MCF 10A (cell line): ENCODE measurements around the gene SMG6. TPM values are rescaled to one million over a fixed set of nuclear protein-coding genes. Genes with fewer than 3 reads are reported as not detected.

Source experiments
- BruUV-seq: library from RNA; stranded (reverse); fragments of 400-500 nt; replicated peaks from 2 replicates; lab custom pipeline; 2021; lab: Mats Ljungman, UMichigan
- CTCF ChIA-PET: fragments of 300-600 bp; sonication (Branson Sonifier 250); formaldehyde crosslinking; extraction: SDS; loops from one replicate; lab custom pipeline; 2021; ENCODE audit warnings: antibody characterized with exemption, inconsistent platforms; lab: Yijun Ruan, JAX
- POLR2A ChIA-PET: fragments of 300-600, 350-650 bp; sonication (Branson Sonifier 250); formaldehyde crosslinking; extraction: SDS; loops from one replicate; lab custom pipeline; 2020; ENCODE audit warnings: antibody characterized with exemption, inconsistent platforms; lab: Yijun Ruan, JAX
- DNase-seq: peaks from one replicate; pipeline ENCODE4 v3.0.0-alpha.2; 2018; ENCODE audit not compliant: unreplicated experiment
- H3K27ac Mint-ChIP-seq: one replicate; pipeline ENCODE4 v1.8.0; 2022; ENCODE audit warnings: mild to moderate bottlenecking, low read depth, mixed read lengths; ENCODE audit not compliant: unreplicated experiment
- H3K27me3 Mint-ChIP-seq: one replicate; pipeline ENCODE4 v1.8.0; 2022; ENCODE audit warnings: mixed read lengths; ENCODE audit not compliant: insufficient read depth, unreplicated experiment
- H3K36me3 Mint-ChIP-seq: one replicate; pipeline ENCODE4 v1.8.0; 2022; ENCODE audit warnings: mild to moderate bottlenecking, moderate library complexity, mixed read lengths; ENCODE audit not compliant: insufficient read depth, unreplicated experiment
- H3K4me1 Mint-ChIP-seq: one replicate; pipeline ENCODE4 v1.8.0; 2022; ENCODE audit warnings: mixed read lengths; ENCODE audit not compliant: insufficient read depth, unreplicated experiment
- H3K4me3 Mint-ChIP-seq: one replicate; pipeline ENCODE4 v1.8.0; 2022; ENCODE audit warnings: mild to moderate bottlenecking, moderate library complexity, mixed read lengths; ENCODE audit not compliant: unreplicated experiment
- H3K9me3 Mint-ChIP-seq: one replicate; pipeline ENCODE4 v1.8.0; 2022; ENCODE audit warnings: mixed read lengths; ENCODE audit not compliant: unreplicated experiment
- intact Hi-C: fragments of 100-400 bp; cut with micrococcal nuclease; formaldehyde crosslinking; loops from 2 replicates; pipeline ENCODE4 v1.14.1; 2022
- total RNA-seq: library from RNA; stranded (reverse); gene quantifications from 2 replicates; pipeline ENCODE4 v1.2.3, GENCODE V29; 2022
- TF ChIP-seq, protein P1 (sequence below): fragments of 200-600 bp; IDR thresholded peaks from one replicate; pipeline ENCODE4 v1.8.0; 2022; ENCODE audit warnings: antibody characterized with exemption, mild to moderate bottlenecking; ENCODE audit not compliant: unreplicated experiment

Gene SMG6
- total RNA-seq, 1 experiment from 2014 or later = 17.0 TPM

DNA sequence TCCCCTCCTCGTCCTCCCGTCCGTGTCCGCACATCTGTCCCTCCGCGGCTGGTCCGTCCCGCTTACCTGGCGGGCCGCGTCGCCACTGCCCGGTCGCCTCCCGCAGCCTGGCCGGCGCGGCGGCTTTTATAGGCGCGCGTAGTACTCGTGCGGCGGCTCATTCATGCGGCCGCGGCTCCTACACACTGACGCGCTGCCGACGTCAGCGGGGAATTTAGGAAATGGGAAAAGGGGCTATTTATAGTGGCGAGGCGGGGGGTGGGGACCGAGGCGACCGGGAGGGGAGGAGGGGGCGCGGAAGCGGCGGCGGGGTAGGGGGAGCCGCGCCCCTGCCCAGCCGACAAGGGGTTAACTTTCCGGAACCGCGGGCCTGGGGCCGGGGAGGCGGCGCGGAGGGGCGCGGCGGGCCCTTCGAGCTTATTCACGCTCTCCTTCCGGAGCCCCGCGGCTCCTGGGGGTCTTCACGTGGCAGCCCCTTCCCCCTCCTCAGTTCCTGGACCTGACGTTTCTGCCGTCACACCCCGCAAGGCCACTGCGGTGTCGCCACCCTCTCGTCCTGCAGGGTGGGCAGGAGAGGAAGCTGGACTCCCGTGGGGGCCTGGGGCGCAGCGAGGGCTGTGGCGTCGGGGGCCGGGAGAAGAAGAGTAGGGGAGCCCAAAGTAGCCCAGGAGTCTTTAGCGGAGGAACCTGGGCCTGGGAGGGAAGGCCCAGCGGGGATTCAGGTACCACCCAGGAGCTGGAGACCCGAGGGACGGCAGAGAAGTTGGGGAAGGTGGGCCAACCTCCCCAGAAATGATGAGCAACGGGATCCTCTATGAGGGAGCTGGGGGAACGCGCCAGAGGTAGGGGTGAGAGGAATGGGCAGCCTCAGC, 252.3 kb downstream of the SMG6 start:
- CTCF ChIA-PET = interaction anchor here (0.6 to 1.6 kb wide), 4 partner anchors 17 to 294 kb away, joined by 3 to 11 read pairs (median 3); no protein-coding TSS in a partner anchor
- TF ChIP-seq, protein P1, sequence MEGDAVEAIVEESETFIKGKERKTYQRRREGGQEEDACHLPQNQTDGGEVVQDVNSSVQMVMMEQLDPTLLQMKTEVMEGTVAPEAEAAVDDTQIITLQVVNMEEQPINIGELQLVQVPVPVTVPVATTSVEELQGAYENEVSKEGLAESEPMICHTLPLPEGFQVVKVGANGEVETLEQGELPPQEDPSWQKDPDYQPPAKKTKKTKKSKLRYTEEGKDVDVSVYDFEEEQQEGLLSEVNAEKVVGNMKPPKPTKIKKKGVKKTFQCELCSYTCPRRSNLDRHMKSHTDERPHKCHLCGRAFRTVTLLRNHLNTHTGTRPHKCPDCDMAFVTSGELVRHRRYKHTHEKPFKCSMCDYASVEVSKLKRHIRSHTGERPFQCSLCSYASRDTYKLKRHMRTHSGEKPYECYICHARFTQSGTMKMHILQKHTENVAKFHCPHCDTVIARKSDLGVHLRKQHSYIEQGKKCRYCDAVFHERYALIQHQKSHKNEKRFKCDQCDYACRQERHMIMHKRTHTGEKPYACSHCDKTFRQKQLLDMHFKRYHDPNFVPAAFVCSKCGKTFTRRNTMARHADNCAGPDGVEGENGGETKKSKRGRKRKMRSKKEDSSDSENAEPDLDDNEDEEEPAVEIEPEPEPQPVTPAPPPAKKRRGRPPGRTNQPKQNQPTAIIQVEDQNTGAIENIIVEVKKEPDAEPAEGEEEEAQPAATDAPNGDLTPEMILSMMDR = no peak
- H3K27me3 Mint-ChIP-seq = no peaks in the 10 kb centered on the region
- H3K4me1 Mint-ChIP-seq = peaks cover 17% of the 10 kb centered on the region
- DNase-seq = no peak
- intact Hi-C loops = no loop called here
- BruUV-seq = no TSS peak
- H3K9me3 Mint-ChIP-seq = no peaks in the 10 kb centered on the region
- H3K4me3 Mint-ChIP-seq = peak overlapping the region; percentile 77
- POLR2A ChIA-PET = interaction anchor here (0.5 kb wide), 1 partner anchor 224 kb away, joined by 3 read pairs; no protein-coding TSS in a partner anchor
- peaks cover 5% of the 10 kb centered on the region for H3K36me3 Mint-ChIP-seq
- no peak overlapping the region for H3K27ac Mint-ChIP-seq

DNA sequence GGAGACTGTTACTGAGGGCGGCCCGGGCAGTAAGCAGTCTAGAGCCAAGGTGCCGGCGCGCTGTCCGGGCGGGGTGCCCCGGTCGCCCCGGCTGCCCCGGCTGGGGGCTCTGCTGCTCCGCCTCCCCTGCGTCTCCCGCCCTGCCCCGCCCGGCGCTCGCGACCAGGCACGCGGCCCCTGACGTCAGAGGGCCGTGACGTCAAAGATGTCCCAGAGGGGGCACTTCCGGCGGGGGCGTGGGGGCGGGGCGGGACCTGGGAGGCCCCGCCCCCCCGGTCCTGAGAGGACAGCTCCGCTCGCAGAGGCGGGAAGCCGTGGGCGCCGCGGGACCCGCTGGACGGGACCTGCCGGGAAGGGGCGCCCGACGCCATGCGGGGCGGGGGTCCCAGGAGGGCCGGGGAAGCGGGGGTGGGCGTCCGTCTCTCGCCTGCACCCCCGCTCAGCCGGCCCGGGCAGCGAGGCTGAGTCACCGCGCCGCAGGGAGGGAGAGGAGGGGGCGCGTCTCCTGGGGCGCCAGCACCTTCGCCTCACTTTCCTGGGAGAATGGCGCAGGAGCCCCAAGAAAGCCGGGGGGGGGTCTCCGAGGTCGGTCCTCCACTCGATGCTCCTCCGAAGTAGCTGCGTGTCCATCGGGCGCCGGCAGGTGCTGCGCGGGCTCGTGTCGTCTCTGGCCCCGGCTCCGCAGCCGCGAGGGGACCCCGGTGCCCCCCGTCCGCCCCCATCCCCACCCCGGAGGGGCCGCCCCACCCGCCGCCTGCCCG, 253.1 kb downstream of the SMG6 start:
- CTCF ChIA-PET = no interaction called here
- peak overlapping the region; percentile 77 for H3K4me3 Mint-ChIP-seq
- no peaks in the 10 kb centered on the region for H3K27me3 Mint-ChIP-seq
- H3K27ac Mint-ChIP-seq = no peak overlapping the region
- H3K9me3 Mint-ChIP-seq = no peaks in the 10 kb centered on the region
- POLR2A ChIA-PET = interaction anchor here (0.8 kb wide), 1 partner anchor 25 kb away, joined by 3 read pairs; the partner anchor contains the start of gene RTN4RL1
- DNase-seq = peak; percentile 60
- intact Hi-C loops = no loop called here
- TF ChIP-seq, protein P1 = no peak
- no TSS peak for BruUV-seq
- peaks cover 17% of the 10 kb centered on the region for H3K4me1 Mint-ChIP-seq
- peaks cover 5% of the 10 kb centered on the region for H3K36me3 Mint-ChIP-seq

DNA sequence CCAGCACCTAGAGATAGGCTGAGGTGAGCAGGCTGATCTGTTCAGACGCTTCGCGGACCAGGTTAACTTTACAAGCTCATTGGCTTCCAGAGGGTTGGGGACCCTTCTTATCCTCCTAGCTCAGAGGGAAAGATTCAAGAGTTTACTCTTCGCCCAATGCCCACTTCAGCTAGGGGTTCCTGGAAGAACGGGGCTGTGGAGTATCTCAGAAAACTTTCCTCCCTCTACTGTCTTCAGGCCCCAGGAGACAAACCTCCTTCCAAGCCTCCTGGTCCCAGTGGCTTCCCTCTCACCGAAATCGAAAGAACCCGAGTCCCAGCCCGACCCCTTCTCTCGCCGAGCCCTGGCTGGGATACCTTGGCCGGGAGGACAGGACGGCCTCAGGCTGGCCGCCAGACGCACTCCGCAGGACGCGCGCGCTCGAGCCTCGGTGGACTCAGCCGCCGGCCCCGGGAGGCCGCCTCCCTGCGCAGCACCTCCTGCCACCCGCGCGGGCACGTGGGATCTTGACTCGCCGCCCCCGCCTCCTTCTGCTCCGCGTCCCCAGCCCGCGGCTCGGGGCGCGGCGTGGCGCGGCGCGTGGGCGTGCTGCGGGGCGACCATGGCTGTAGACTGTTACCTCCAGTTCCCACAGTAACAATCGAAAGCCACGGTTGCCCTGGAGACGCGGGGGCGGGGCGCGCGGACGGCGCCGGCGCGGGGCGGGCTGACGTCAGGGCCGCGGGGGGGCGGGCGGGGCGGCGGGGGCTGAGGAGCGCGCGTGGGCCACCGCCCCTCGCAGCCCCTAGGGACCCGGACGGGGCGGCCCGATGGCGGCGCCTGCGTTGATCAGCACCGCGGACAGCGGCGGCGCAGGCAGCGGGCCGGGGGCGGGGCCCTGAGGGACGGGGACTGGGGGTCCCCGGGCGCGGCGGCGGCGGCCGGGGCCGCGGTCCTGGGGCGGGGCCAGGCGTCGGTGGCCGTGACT, 254.0 kb downstream of the SMG6 start:
- Mint-ChIP-seq H3K36me3 (peaks cover 10% of the 10 kb centered on the region), H3K4me3 (peak overlapping the region; percentile 77), H3K9me3 (no peaks in the 10 kb centered on the region), H3K27me3 (no peaks in the 10 kb centered on the region), H3K4me1 (peaks cover 20% of the 10 kb centered on the region), H3K27ac (no peak overlapping the region)
- ChIA-PET POLR2A (interaction anchor here (0.8 to 1.3 kb wide), 2 partner anchors 25 to 332 kb away, joined by 3 read pairs; partner anchors contain the start of gene RTN4RL1), CTCF (no interaction called here)
- BruUV-seq = TSS peak; percentile 64
- peak; percentile 63 for DNase-seq
- TF ChIP-seq, protein P1 = no peak
- intact Hi-C loops = no loop called here
